Glomerular visceral epithelial cell (primary cell): ENCODE data around the gene ALG2.

Experiments used
- DNase-seq: peaks from one replicate; pipeline ENCODE4 v3.0.0-alpha.2; 2016; ENCODE audit errors: extremely low spot score

The ALG2 gene

GRCh38 chr9:99192786-99193465 is 28.8 kb downstream of the ALG2 start:
- no peak for DNase-seq

- DNase-seq: no peak
These were observed 31.0 kb downstream of the ALG2 start for GRCh38 chr9:99190597-99191283.

- DNase-seq: no peak
These were observed 31.7 kb downstream of the ALG2 start for GRCh38 chr9:99189887-99190596.

- DNase-seq: no peak
These were observed 32.6 kb downstream of the ALG2 start for GRCh38 chr9:99189186-99189585.

- no peak for DNase-seq
These were observed 34.4 kb downstream of the ALG2 start for GRCh38 chr9:99187311-99187710.

GRCh38 chr9:99185934-99186333 is 35.8 kb downstream of the ALG2 start:
- DNase-seq: no peak

GRCh38 chr9:99185348-99185632 is 36.5 kb downstream of the ALG2 start:
- DNase-seq: no peak

GRCh38 chr9:99184475-99185347 is 37.0 kb downstream of the ALG2 start:
- DNase-seq: peak; percentile 98

- DNase-seq: no peak
These were observed 37.6 kb downstream of the ALG2 start for GRCh38 chr9:99184110-99184474.

- no peak for DNase-seq
These were observed 38.1 kb downstream of the ALG2 start for GRCh38 chr9:99183616-99184015.

- no peak for DNase-seq
These were observed 39.4 kb downstream of the ALG2 start for GRCh38 chr9:99182356-99182755.

GRCh38 chr9:99181621-99182020 is 40.1 kb downstream of the ALG2 start:
- peak; percentile 93 for DNase-seq

- DNase-seq: peak; percentile 28
These were observed 40.5 kb downstream of the ALG2 start for GRCh38 chr9:99181206-99181605.

GRCh38 chr9:99180662-99181061 is 41.1 kb downstream of the ALG2 start:
- DNase-seq: no peak

GRCh38 chr9:99180199-99180598 is 41.5 kb downstream of the ALG2 start:
- DNase-seq: no peak

GRCh38 chr9:99178912-99179872 is 42.5 kb downstream of the ALG2 start:
- no peak for DNase-seq

- DNase-seq: no peak
These were observed 44.0 kb downstream of the ALG2 start for GRCh38 chr9:99177576-99178366.

GRCh38 chr9:99176527-99177013 is 45.2 kb downstream of the ALG2 start:
- DNase-seq: peak; percentile 44

GRCh38 chr9:99173570-99174504 is 47.9 kb downstream of the ALG2 start:
- no peak for DNase-seq
